GM12872 (cell line): ENCODE data around the gene TMEM109.

Source experiments
- CTCF ChIP-seq: IDR thresholded peaks from 3 replicates; pipeline ENCODE4 v1.5.1; 2011; ENCODE audit warnings: low read depth, mild to moderate bottlenecking, low read length, moderate library complexity; ENCODE audit not compliant: insufficient read depth

TMEM109 gene

GRCh38 chr11:60942970-60943565 lies 29.1 kb downstream of the TMEM109 start:
- TF ChIP-seq CTCF, result no peak

- TF ChIP-seq CTCF, result peak; percentile 50
Measured at GRCh38 chr11:60944490-60945294, 30.7 kb downstream of the TMEM109 start.

GRCh38 chr11:60945295-60945667 lies 31.3 kb downstream of the TMEM109 start:
- no peak for TF ChIP-seq CTCF

- TF ChIP-seq CTCF, result no peak
Measured at GRCh38 chr11:60946601-60947264, 32.8 kb downstream of the TMEM109 start.

- TF ChIP-seq CTCF, result no peak
Measured at GRCh38 chr11:60947700-60948099, 33.7 kb downstream of the TMEM109 start.

GRCh38 chr11:60948250-60948649 lies 34.3 kb downstream of the TMEM109 start:
- TF ChIP-seq CTCF, result no peak

GRCh38 chr11:60950024-60950423 lies 36.1 kb downstream of the TMEM109 start:
- TF ChIP-seq CTCF, result no peak
